ENCODE measurements around the gene HOXB8. TPM values are rescaled to one million over a fixed set of nuclear protein-coding genes. Genes with fewer than 3 reads are reported as not detected.

HOXB8 gene
- total RNA-seq, 1 donor from 2014 or later = not detected

- intact Hi-C loops (cut with micrococcal nuclease) = no loop called here
These were observed 10.6 kb upstream of the HOXB8 start for GRCh38 chr17:48625495-48626244.

DNA sequence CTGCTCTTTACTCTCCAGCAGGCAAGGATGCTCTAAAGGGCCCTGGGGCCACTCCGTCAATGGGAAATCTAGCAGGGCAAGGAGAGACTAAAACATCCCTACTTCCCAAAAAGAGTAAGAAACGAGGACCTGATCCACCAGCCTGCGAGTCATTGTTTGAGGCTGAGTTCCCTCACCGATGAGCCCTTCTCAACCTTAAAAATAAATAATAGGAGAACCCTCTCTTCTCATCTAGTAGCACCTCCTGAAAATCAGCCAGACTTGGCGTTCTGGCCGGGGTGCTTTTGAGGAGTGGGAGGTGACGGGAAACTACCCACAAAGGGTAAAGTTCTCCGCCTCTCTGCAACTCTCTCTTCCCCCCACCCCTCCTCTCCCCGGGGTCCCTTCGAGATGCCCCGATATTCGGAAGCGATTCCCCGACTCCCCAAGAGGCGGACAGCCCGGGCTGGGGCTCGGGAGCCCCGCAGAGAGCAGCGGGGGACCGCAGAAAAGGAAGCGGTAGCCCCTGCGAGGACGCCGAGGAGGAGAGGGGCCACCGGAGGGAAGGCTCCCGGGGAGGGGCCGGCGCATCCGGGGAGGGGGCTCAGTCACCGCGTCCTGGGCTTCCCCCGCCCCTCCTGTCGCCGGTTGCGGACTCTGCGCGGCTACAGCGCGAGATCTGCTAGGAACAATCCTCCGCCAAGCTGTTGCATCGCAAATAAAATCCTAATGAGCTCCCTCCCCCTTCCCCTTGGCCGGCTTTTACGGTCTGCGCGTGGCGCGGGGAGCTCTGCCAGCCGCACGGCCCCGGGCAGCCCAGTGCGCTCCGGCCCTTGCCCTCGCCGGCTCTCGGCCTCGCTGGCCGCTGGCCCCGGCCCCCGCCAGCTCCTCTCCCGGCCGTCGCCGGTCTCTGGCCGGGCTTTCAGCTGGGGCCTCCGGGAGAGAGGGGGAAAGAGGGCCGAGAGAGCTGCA is 9.7 kb upstream of the HOXB8 start:
- intact Hi-C loops (cut with micrococcal nuclease) = no loop called here

DNA sequence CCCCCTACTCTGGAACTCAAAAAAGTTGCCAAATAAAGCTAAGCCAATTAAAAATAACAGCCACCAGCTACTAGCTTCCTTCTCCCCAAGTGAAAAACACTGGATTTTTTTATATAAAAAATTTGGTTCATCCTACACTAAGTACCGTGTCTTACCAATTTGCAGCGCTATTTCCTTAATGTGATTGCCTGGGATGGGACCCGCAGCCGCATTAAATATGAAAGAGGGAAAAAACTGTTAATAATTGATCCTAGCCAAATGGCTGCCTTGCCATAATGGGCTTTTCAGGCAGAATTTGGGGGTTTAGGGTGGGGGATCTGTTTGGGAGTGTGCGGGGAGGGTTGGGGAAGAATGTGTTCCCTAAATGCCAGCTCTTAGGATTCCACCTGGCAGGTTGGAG is 9.0 kb upstream of the HOXB8 start:
- intact Hi-C loops (cut with micrococcal nuclease) = no loop called here

DNA sequence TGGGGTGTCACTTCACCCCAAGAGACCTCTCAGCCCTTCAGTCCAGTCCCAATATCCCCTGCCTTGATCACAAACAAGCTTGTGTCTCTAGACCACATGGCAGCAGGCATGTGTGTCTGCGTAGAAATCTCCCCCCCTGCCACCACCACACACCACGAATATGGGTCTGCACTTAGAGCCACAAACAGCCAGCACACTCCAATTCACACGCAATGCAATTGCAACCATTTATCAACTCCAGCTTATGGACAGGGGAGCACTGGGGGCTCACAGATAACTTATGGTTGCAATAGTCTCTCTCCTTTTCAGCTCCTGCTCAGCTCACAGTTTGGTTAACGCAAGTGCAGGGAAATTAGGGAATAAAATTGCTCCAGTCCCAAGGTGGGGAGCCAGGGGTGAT is 8.5 kb upstream of the HOXB8 start:
- intact Hi-C loops (cut with micrococcal nuclease) = no loop called here

GRCh38 chr17:48622857-48623256 is 7.8 kb upstream of the HOXB8 start:
- intact Hi-C loops (cut with micrococcal nuclease) = no loop called here

DNA sequence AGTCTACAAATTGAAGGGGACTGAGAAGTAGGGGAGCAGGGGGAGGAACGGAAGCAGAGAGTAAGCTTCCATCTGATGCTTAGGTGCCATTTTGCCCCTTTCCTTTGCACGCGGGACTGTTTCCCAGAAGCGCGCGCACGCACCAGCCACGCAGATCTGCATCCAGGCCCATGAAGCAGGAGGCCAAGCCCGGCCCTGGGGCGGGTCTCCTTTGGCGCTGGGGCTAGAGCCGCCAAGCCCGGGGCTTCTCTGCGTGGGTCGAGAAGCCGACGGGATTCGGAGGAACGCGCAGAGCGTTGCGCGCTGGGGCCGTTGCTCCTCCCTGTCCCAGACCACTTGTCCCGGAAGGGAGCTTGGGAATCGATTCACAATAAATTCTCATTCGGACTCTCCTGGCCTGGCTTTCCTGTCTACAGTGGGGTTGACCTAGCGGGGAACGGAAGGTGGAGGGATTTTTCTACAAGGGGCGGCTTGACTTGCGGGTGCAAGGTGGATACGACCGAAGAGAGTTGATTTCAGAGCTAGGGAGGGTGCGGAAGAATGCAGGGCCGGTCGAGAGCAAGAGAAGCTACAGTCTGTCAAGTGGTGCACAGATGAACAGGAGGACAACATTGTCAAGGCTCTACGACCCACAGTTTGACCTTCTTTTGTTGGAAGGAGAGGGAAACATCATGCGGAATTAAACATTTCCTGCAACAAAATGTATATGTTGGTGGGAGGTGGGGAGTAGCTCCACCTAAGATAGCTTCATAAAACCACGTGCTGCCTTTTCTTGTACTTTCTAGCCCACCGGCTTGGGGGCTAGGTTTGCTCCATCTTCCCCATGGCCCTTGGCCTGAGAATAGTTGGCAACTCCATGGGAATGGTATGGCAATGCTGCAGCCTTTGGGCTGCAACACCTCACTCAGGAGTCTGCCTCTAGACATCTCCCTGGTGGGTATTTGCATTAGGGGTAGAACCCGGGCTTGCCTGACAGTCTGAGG is 6.6 kb upstream of the HOXB8 start:
- intact Hi-C loops (cut with micrococcal nuclease) = no loop called here

GRCh38 chr17:48620461-48621139 is 5.5 kb upstream of the HOXB8 start:
- intact Hi-C loops (cut with micrococcal nuclease) = no loop called here

DNA sequence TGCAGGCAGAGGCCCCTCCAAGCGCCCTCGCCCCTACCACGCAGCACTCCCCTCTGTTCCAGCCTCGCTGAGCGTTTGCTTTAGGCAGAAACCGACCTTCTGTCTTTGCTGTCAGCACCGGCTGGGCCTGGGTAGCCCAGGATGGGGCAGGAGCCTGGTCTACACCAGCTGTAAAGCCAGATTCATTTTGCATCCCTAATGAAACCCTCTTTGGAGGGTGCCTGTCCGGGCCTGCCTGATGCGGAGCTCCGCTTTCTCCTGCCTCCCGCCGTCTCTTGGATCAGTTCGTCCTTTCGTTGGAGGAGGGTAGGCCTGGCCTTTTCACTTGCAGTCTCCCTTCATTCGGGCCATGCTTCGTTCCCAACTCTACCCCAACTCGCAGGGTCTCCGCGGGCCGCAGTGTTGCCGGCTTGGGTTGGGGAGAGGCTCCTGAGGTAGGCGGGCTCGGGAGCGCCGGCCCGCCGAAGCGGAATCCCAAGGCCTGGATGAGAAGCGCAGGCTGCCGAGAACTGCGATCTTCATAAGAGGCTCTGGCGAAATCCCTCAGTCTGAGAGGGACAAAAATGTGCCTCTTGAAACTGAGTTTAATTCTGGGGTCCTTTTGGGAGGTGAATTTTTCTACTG is 4.8 kb upstream of the HOXB8 start:
- intact Hi-C loops (cut with micrococcal nuclease) = loop anchor here (5.0 to 10.0 kb wide), 2 partner anchors 375 to 538 kb away; partner anchors contain the start of gene IGF2BP1

- intact Hi-C loops (cut with micrococcal nuclease) = loop anchor here (1.0 to 10.0 kb wide), 3 partner anchors 376 to 593 kb away; partner anchors contain the start of gene IGF2BP1
These were observed 3.3 kb upstream of the HOXB8 start for GRCh38 chr17:48618256-48618896.

GRCh38 chr17:48617471-48618255 is 2.6 kb upstream of the HOXB8 start:
- intact Hi-C loops (cut with micrococcal nuclease) = loop anchor here (1.0 to 10.0 kb wide), 3 partner anchors 377 to 592 kb away; partner anchors contain the start of gene IGF2BP1

GRCh38 chr17:48616717-48617470 is 1.8 kb upstream of the HOXB8 start:
- intact Hi-C loops (cut with micrococcal nuclease) = loop anchor here (5.0 to 10.0 kb wide), 2 partner anchors 378 to 535 kb away; partner anchors contain the start of gene IGF2BP1

DNA sequence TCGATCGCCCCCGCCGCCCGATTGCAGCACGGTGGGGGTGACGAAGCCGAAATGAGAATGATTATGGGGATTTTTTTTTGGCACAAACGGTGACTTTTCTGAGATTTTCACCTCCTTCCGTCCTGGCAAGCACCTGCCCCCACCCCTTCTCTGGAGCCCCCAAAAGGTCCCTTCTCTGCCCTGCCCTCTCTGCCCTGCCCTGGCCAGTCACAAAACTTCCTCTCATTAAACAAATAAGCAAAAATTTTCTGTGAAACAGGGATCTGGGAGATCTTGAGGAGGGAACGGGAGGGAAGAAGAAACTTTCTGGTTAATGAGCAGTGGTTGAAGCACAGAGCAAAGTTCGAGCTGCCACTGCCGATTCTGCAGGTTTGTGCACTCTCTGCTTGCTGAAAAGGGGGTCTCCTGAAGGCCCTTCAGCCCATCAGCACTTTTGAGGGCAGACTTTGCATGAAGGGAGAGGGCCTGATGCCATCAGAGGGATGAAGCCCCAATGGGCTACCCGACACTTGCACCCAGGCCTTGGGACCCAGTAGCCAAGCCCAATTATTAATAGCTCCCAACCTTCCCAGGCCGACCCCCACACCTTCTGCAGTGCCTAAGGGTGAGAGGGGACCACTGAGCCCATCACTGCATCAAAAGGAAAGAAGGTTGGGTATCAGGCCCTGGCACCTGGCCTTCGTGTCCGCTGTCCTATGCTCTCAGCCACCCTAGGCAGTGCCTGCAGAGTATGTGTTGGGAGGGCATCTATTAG is 1.0 kb upstream of the HOXB8 start:
- intact Hi-C loops (cut with micrococcal nuclease) = loop anchor here (5.0 to 10.0 kb wide), 2 partner anchors 379 to 534 kb away; partner anchors contain the start of gene IGF2BP1

GRCh38 chr17:48613862-48614694 is 1.0 kb downstream of the HOXB8 start:
- intact Hi-C loops (cut with micrococcal nuclease) = loop anchor here (2.0 to 10.0 kb wide), 4 partner anchors 17 to 381 kb away; partner anchors contain the start of genes HOXB13 and IGF2BP1

GRCh38 chr17:48612854-48613691 is 2.0 kb downstream of the HOXB8 start:
- intact Hi-C loops (cut with micrococcal nuclease) = loop anchor here (2.0 to 10.0 kb wide), 4 partner anchors 16 to 382 kb away; partner anchors contain the start of genes HOXB13 and IGF2BP1

GRCh38 chr17:48612456-48612853 is 2.6 kb downstream of the HOXB8 start:
- intact Hi-C loops (cut with micrococcal nuclease) = loop anchor here (2.0 to 10.0 kb wide), 4 partner anchors 16 to 382 kb away; partner anchors contain the start of genes HOXB13 and IGF2BP1
